Testis (tissue), 3 donors: Measurements from ENCODE around the gene ZNF91. TPM values are rescaled to one million over a fixed set of nuclear protein-coding genes. Genes with fewer than 3 reads are reported as not detected.
"Not testable (repeated sequence)": the region's sequence is repeated elsewhere in the genome, so short reads cannot be mapped to it uniquely, and the experiment has no call there.

ENCODE experiments used
- DNase-seq: peaks from one replicate; pipeline ENCODE4 v3.0.0-alpha.2; 2019
- H3K27ac ChIP-seq, 2 donors: fragments of 200-600 bp; sonication (generic); one replicate each; pipeline ENCODE4 v1.5.1; 2019
- H3K27me3 ChIP-seq: fragments of 200-600 bp; sonication (generic); one replicate; pipeline ENCODE4 v1.5.1; 2019
- H3K36me3 ChIP-seq: fragments of 200-600 bp; sonication (generic); one replicate; pipeline ENCODE4 v1.5.1; 2017; ENCODE audit warnings: low read depth; ENCODE audit errors: missing control alignments
- H3K4me1 ChIP-seq: fragments of 200-600 bp; sonication (generic); one replicate; pipeline ENCODE4 v1.5.1; 2019
- H3K4me3 ChIP-seq, 2 donors: fragments of 200-600 bp; sonication (generic); one replicate each; pipeline ENCODE4 v1.5.1; 2017 to 2019
- H3K9me3 ChIP-seq: fragments of 200-600 bp; sonication (generic); one replicate; pipeline ENCODE4 v1.5.1; 2017
- POLR2A ChIP-seq: fragments of 450-650 bp; IDR thresholded peaks from one replicate; pipeline ENCODE4 v1.6.1; 2017; ENCODE audit warnings: antibody characterized with exemption, mild to moderate bottlenecking, moderate library complexity
- WGBS, 2 donors: methylation state at CpG; one replicate each; pipeline ENCODE4 v1.1.5; 2018; 5-methylcytosine and 5-hydroxymethylcytosine counted together
- intact Hi-C: fragments of 100-400 bp; cut with DNase I; formaldehyde crosslinking; loops from one replicate; pipeline ENCODE4 v1.15.1; 2023; ENCODE audit warnings: low total_unique reads
- polyA plus RNA-seq: library from polyadenylated mRNA; stranded (reverse); fragments of 350-450 nt; fragmentation: Illumina TruSeq; extraction: RNeasy Lipid Tissue Mini Kit (QIAGEN cat#74804); gene quantifications from one replicate; pipeline ENCODE4 v1.2.3, GENCODE V29; 2014; ENCODE audit warnings: low read depth, low replicate concordance; ENCODE audit not compliant: insufficient read depth
- total RNA-seq, 2 donors: library from RNA; depleted of rRNA; stranded (reverse); fragments of >200 nt; gene quantifications; one replicate each; pipeline ENCODE4 v1.2.3, GENCODE V29; 2016
- TF ChIP-seq, protein P1 (sequence below), 3 experiments: fragments of 450-650 bp in 2 of 3; fragments of 200-600 bp in 1 of 3; sonication (generic) in 1 of 3; IDR thresholded peaks; one replicate each; pipeline ENCODE4 v1.5.1; 2016 to 2019; ENCODE audit warnings: antibody characterized with exemption in 3 of 3, mild to moderate bottlenecking in 2 of 3, moderate library complexity in 1 of 3

Gene ZNF91
- total and polyA plus RNA-seq, 3 donors from 2014 or later: 50.1 to 101 (median 96.1) TPM

- 59 to 88% methylated on average over 2 to 3 of the region's 3 CpGs for WGBS, 2 donors
- no peaks in the 10 kb centered on the region for H3K36me3 ChIP-seq
- DNase-seq: no peak
- H3K27ac ChIP-seq: no peak overlapping the region
- TF ChIP-seq POLR2A: no peak
- TF ChIP-seq, protein P1, sequence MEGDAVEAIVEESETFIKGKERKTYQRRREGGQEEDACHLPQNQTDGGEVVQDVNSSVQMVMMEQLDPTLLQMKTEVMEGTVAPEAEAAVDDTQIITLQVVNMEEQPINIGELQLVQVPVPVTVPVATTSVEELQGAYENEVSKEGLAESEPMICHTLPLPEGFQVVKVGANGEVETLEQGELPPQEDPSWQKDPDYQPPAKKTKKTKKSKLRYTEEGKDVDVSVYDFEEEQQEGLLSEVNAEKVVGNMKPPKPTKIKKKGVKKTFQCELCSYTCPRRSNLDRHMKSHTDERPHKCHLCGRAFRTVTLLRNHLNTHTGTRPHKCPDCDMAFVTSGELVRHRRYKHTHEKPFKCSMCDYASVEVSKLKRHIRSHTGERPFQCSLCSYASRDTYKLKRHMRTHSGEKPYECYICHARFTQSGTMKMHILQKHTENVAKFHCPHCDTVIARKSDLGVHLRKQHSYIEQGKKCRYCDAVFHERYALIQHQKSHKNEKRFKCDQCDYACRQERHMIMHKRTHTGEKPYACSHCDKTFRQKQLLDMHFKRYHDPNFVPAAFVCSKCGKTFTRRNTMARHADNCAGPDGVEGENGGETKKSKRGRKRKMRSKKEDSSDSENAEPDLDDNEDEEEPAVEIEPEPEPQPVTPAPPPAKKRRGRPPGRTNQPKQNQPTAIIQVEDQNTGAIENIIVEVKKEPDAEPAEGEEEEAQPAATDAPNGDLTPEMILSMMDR (IDR thresholded peaks at IDR 0.05): no peak
- intact Hi-C loops: no loop called here
- no peak overlapping the region for H3K4me3 ChIP-seq
- H3K4me1 ChIP-seq: no peaks in the 10 kb centered on the region
- no peaks in the 10 kb centered on the region for H3K27me3 ChIP-seq
- no peaks in the 10 kb centered on the region for H3K9me3 ChIP-seq
Measured at GRCh38 chr19:23403052-23403451, 7.8 kb upstream of the ZNF91 start.

GRCh38 chr19:23402388-23402787 is 7.1 kb upstream of the ZNF91 start:
- Histone ChIP-seq H3K4me3 (no peak overlapping the region), H3K9me3 (no peaks in the 10 kb centered on the region), H3K4me1 (no peaks in the 10 kb centered on the region), H3K27me3 (no peaks in the 10 kb centered on the region), H3K27ac (no peak overlapping the region), H3K36me3 (no peaks in the 10 kb centered on the region)
- 93 to 98% methylated on average over 2 of the region's 2 CpGs for WGBS, 2 donors
- DNase-seq: no peak
- TF ChIP-seq, protein P1 (IDR thresholded peaks at IDR 0.05): no peak
- no peak for TF ChIP-seq POLR2A
- intact Hi-C loops: no loop called here

DNA sequence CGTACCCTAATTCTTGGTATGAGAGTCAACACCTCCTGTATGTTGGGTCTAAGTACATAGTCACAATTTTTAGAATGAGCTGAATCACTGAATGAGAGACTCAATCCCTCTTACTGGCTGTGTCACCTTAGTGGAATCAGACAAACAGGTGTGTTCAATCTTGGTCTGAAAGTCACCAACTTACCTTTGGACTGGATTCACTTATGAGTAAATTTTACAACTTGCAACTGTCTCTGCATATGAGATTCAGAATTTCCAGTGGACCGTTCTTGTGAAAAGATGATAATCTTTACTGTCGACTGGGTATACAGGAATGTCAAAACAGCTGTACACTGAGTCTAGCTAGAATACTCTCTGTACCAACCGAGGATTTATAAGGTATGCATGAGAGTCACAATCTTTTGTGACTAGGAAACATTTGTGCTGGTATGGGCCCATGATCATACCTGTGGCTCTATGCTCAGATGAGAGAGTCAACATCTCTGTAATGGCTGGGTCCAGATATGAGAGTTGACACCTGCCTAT is 5.9 kb upstream of the ZNF91 start:
- H3K4me3 ChIP-seq: no peak overlapping the region
- intact Hi-C loops: no loop called here
- H3K27ac ChIP-seq: no peak overlapping the region
- no peak for TF ChIP-seq POLR2A
- TF ChIP-seq, protein P1 (IDR thresholded peaks at IDR 0.05): no peak
- WGBS, 2 donors: 83 to 94% methylated on average over 4 of the region's 4 CpGs
- no peaks in the 10 kb centered on the region for H3K36me3 ChIP-seq
- H3K9me3 ChIP-seq: no peaks in the 10 kb centered on the region
- H3K27me3 ChIP-seq: no peaks in the 10 kb centered on the region
- no peak for DNase-seq
- H3K4me1 ChIP-seq: no peaks in the 10 kb centered on the region

GRCh38 chr19:23399443-23399842 is 4.2 kb upstream of the ZNF91 start:
- WGBS, 2 donors: 88 to 89% methylated on average over 3 of the region's 3 CpGs
- intact Hi-C loops: no loop called here

DNA sequence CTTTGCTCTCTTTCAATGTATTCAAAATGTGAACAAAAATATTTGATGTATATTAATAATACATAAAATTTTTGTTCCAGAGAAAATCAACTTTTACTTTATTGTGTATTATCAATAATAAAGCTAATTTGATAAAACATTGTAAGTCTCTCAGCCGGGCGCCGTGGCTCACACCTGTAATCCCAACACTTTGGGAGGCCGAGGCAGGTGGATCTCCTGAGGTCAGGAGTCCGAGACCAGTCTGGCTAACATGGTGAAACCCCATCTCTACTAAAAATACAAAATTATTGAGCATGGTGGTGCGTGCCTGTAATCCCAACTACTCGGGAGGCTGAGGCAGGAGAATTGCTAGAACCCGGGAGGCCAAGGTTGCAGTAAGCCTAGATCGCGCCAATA is 449 bp upstream of the ZNF91 start:
- WGBS, 2 donors: 57 to 68% methylated on average over 10 of the region's 10 CpGs
- H3K9me3 ChIP-seq, DNase-seq, H3K27me3 ChIP-seq, H3K36me3 ChIP-seq, intact Hi-C loops: not testable (repeated sequence)
- Histone ChIP-seq H3K4me1 (peaks cover 11% of the 10 kb centered on the region), H3K27ac (peak overlapping the region; percentile 92 to 95), H3K4me3 (peak overlapping the region; percentile 92 to 94)

More at GRCh38 chr19:23399443-23399842, 4.2 kb upstream of the ZNF91 start:
- H3K9me3 ChIP-seq: no peaks in the 10 kb centered on the region
- TF ChIP-seq, protein P1 (IDR thresholded peaks at IDR 0.05): no peak
- TF ChIP-seq POLR2A: no peak
- H3K36me3 ChIP-seq: no peaks in the 10 kb centered on the region
- H3K27me3 ChIP-seq: no peaks in the 10 kb centered on the region
- no peak overlapping the region for H3K27ac ChIP-seq
- H3K4me3 ChIP-seq: no peak overlapping the region
- DNase-seq: no peak
- H3K4me1 ChIP-seq: peaks cover 5% of the 10 kb centered on the region
